ENCODE measurements around the gene TSPAN1. TPM values are rescaled to one million over a fixed set of nuclear protein-coding genes. Genes with fewer than 3 reads are reported as not detected.

The TSPAN1 gene
- total and polyA plus RNA-seq, 10 of the 15 experiments (the other 5 are each of a cell fraction or from before 2014, with no cell fraction given), result 0.08 to 0.29 (median 0.23) TPM; not detected in 5

DNA sequence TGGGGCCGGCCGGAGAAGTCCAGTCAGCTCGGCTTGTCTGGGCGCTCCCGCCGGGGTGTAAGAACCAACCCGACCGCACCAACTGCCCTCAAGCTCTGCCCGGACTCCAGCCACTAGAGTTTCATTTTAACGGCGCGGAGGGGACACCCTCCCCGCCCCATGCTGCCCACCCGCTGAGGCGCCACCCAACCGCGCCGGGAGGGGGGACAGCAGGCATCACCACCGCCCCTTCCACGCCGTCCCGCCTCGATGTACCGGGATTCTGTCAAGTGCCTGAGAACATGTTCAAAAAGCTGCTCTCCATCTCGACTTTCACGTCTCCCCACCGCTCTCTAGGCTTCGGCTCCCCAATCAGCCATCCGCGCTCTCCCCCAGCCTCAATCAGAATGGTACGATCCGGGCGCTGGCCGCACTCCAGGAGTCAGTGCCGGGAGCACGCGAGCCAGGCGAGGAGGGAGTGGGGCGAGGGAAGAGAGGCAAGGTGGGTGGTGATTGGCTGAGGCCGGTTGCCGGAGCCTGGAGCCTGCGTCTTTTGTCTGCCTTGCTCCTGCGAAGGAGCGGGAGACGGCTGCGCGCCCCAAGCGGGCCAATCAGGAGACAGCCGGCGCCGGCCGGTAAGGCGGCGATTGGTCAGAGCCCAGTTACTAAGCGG lies 42.2 kb upstream of the TSPAN1 start, which contains the start of gene PIK3R3 (continued):
- TF ChIP-seq, protein P1, sequence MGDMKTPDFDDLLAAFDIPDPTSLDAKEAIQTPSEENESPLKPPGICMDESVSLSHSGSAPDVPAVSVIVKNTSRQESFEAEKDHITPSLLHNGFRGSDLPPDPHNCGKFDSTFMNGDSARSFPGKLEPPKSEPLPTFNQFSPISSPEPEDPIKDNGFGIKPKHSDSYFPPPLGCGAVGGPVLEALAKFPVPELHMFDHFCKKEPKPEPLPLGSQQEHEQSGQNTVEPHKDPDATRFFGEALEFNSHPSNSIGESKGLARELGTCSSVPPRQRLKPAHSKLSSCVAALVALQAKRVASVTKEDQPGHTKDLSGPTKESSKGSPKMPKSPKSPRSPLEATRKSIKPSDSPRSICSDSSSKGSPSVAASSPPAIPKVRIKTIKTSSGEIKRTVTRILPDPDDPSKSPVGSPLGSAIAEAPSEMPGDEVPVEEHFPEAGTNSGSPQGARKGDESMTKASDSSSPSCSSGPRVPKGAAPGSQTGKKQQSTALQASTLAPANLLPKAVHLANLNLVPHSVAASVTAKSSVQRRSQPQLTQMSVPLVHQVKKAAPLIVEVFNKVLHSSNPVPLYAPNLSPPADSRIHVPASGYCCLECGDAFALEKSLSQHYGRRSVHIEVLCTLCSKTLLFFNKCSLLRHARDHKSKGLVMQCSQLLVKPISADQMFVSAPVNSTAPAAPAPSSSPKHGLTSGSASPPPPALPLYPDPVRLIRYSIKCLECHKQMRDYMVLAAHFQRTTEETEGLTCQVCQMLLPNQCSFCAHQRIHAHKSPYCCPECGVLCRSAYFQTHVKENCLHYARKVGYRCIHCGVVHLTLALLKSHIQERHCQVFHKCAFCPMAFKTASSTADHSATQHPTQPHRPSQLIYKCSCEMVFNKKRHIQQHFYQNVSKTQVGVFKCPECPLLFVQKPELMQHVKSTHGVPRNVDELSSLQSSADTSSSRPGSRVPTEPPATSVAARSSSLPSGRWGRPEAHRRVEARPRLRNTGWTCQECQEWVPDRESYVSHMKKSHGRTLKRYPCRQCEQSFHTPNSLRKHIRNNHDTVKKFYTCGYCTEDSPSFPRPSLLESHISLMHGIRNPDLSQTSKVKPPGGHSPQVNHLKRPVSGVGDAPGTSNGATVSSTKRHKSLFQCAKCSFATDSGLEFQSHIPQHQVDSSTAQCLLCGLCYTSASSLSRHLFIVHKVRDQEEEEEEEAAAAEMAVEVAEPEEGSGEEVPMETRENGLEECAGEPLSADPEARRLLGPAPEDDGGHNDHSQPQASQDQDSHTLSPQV (IDR thresholded peaks at IDR 0.05), result no peak
- TF ChIP-seq ETV6 (conservative IDR thresholded peaks at IDR 0.05 in 1 of 2, IDR thresholded peaks at IDR 0.05 in 1 of 2; ENCODE audit: borderline replicate concordance in 1 of 2, low read depth in 1 of 2), result no peak
- TF ChIP-seq MYC (IDR thresholded peaks at IDR 0.05; ENCODE audit: insufficient read depth, insufficient read length, insufficient replicate concordance, low read length, severe bottlenecking), result no peak
- no peak for TF ChIP-seq ZNF274 (IDR thresholded peaks at IDR 0.05; ENCODE audit: insufficient read depth, insufficient read length)
- peak; percentile 94 for TF ChIP-seq TAF1 (IDR thresholded peaks at IDR 0.05; ENCODE audit: borderline replicate concordance, low read depth, low read length)
- no peak for TF ChIP-seq ZNF24 (IDR thresholded peaks at IDR 0.05)
- TF ChIP-seq BHLHE40 (IDR thresholded peaks at IDR 0.05; ENCODE audit: borderline replicate concordance in 1 of 2, low read depth in 2 of 2, low read length in 1 of 2), result peak; percentile 98 to 99
- TF ChIP-seq IKZF1 (conservative IDR thresholded peaks at IDR 0.05), result peak; percentile 82; the same call in 1 of the 2 replicates
- TF ChIP-seq CHD2 (IDR thresholded peaks at IDR 0.05; ENCODE audit: borderline replicate concordance, low read depth, low read length), result peak; percentile 63; the same call in 1 of the 2 replicates
- peak; percentile 88 for TF ChIP-seq MXI1 (IDR thresholded peaks at IDR 0.05; ENCODE audit: low read depth, low read length)
- no peak for TF ChIP-seq SRF (IDR thresholded peaks at IDR 0.05; ENCODE audit: low read depth in 2 of 2, low read length in 2 of 2)
- peak; percentile 54; the same call in 1 of the 2 replicates for TF ChIP-seq DPF2 (IDR thresholded peaks at IDR 0.05)
- TF ChIP-seq, protein P2, sequence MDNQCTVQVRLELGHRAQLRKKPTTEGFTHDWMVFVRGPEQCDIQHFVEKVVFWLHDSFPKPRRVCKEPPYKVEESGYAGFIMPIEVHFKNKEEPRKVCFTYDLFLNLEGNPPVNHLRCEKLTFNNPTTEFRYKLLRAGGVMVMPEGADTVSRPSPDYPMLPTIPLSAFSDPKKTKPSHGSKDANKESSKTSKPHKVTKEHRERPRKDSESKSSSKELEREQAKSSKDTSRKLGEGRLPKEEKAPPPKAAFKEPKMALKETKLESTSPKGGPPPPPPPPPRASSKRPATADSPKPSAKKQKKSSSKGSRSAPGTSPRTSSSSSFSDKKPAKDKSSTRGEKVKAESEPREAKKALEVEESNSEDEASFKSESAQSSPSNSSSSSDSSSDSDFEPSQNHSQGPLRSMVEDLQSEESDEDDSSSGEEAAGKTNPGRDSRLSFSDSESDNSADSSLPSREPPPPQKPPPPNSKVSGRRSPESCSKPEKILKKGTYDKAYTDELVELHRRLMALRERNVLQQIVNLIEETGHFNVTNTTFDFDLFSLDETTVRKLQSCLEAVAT (IDR thresholded peaks at IDR 0.05), result peak; percentile 96
- no peak for TF ChIP-seq ZZZ3 (IDR thresholded peaks at IDR 0.05; ENCODE audit: control insufficient read depth, insufficient read length, low read depth)
- 0 out of 2 replicates have a peak, but pooled peaks have one; percentile 51 for TF ChIP-seq NFIC (IDR thresholded peaks at IDR 0.05; ENCODE audit: low read depth, low read length)
- no peak for TF ChIP-seq ZNF384 (IDR thresholded peaks at IDR 0.05; ENCODE audit: borderline replicate concordance, low read depth, low read length)
- peak; percentile 64; the same call in 1 of the 2 replicates for TF ChIP-seq POLR2AphosphoS2 (IDR thresholded peaks at IDR 0.05; ENCODE audit: low read depth, low read length)
- TF ChIP-seq HDAC6 (IDR thresholded peaks at IDR 0.05; ENCODE audit: unreplicated experiment), result peak; percentile 63
- TF ChIP-seq, protein P3, sequence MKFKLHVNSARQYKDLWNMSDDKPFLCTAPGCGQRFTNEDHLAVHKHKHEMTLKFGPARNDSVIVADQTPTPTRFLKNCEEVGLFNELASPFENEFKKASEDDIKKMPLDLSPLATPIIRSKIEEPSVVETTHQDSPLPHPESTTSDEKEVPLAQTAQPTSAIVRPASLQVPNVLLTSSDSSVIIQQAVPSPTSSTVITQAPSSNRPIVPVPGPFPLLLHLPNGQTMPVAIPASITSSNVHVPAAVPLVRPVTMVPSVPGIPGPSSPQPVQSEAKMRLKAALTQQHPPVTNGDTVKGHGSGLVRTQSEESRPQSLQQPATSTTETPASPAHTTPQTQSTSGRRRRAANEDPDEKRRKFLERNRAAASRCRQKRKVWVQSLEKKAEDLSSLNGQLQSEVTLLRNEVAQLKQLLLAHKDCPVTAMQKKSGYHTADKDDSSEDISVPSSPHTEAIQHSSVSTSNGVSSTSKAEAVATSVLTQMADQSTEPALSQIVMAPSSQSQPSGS (IDR thresholded peaks at IDR 0.05; ENCODE audit: low read length), result no peak
- TF ChIP-seq POLR2AphosphoS5 (IDR thresholded peaks at IDR 0.05; ENCODE audit: low read length), result peak; percentile 99
- TF ChIP-seq LARP7 (IDR thresholded peaks at IDR 0.05), result 0 out of 2 replicates have a peak, but pooled peaks have one; percentile 43
